Heart left ventricle (tissue), 16 donors: ENCODE data around the gene TOGARAM2. TPM values are rescaled to one million over a fixed set of nuclear protein-coding genes. Genes with fewer than 3 reads are reported as not detected.

ENCODE experiments used
- ATAC-seq, 4 donors: fragments of 200-7000 bp; cut with Tn5 transposase; one replicate each; pipeline ENCODE4 v1.9.1; 2020 to 2022; ENCODE audit warnings: moderate library complexity in 4 of 4, mild to moderate bottlenecking in 3 of 4, moderate number of reproducible peaks in 1 of 4
- DNase-seq, 5 donors: peaks; one replicate each; pipeline ENCODE4 v3.0.0-alpha.2; 2020
- H3K27ac ChIP-seq, 12 donors: fragments of 200-600 bp; sonication (generic) in 4 of 12; one replicate each; pipeline versions ENCODE4 v1.5.0 to v1.8.0; 2016 to 2022; ENCODE audit warnings: mild to moderate bottlenecking in 2 of 12
- H3K27me3 ChIP-seq, 9 donors: fragments of 200-600 bp; sonication (generic) in 2 of 9; one replicate each; pipeline versions ENCODE4 v1.5.1 to v1.8.0; 2016 to 2022; ENCODE audit warnings: mild to moderate bottlenecking in 3 of 9
- H3K36me3 ChIP-seq, 9 donors: fragments of 200-600 bp; sonication (generic) in 2 of 9; one replicate each; pipeline versions ENCODE4 v1.5.0 to v1.8.0; 2018 to 2022; ENCODE audit warnings: mild to moderate bottlenecking in 2 of 9
- H3K4me1 ChIP-seq, 12 donors: fragments of 200-600 bp; sonication (generic) in 4 of 12; one replicate each; pipeline versions ENCODE4 v1.5.0 to v1.8.0; 2016 to 2022; ENCODE audit warnings: mild to moderate bottlenecking in 3 of 12
- H3K4me3 ChIP-seq, 12 donors: fragments of 200-600 bp; sonication (generic) in 4 of 12; one replicate each; pipeline versions ENCODE4 v1.5.0 to v1.8.0; 2017 to 2022; ENCODE audit warnings: mild to moderate bottlenecking in 9 of 12, moderate library complexity in 4 of 12
- H3K9me3 ChIP-seq, 12 donors: fragments of 200-600 bp; sonication (generic) in 4 of 12; one replicate each; pipeline versions ENCODE4 v1.5.0 to v1.8.0; 2016 to 2022; ENCODE audit warnings: mild to moderate bottlenecking in 1 of 12
- CTCF ChIP-seq, 12 donors: fragments of 200-600 bp; sonication (generic) in 4 of 12; IDR thresholded peaks; one replicate each; pipeline versions ENCODE4 v1.5.0 to v1.8.0; 2018 to 2022; ENCODE audit warnings: antibody characterized with exemption in 12 of 12, mild to moderate bottlenecking in 5 of 12
- POLR2A ChIP-seq, 2 donors: fragments of 450-650 bp; IDR thresholded peaks; one replicate each; pipeline ENCODE4 v1.6.1; 2017; ENCODE audit warnings: antibody characterized with exemption in 2 of 2, mild to moderate bottlenecking in 2 of 2, moderate library complexity in 2 of 2
- WGBS, 4 donors: extraction: QIAGEN DNeasy Blood & Tissue Kit in 2 of 4; methylation state at CpG; one replicate each; pipeline versions ENCODE4 v1.1.5 to v1.1.7; 2013 to 2018; 5-methylcytosine and 5-hydroxymethylcytosine counted together
- intact Hi-C, 10 donors: fragments of 100-400 bp; cut with DNase I; formaldehyde crosslinking; loops; one replicate each; pipeline versions ENCODE4 v1.11.1 to v1.14.2; 2022
- polyA plus RNA-seq, 2 donors: library from polyadenylated mRNA; stranded (reverse); fragments of 200-250 nt; gene quantifications; one replicate each; pipeline ENCODE4 v1.2.3, GENCODE V29; 2013
- total RNA-seq, 9 donors: library from RNA; depleted of rRNA in 2 of 9; stranded (reverse); fragments of >200 nt in 2 of 9; fragmentation: NEBNext Ultra II Directional in 3 of 9; extraction: Animal tissue kit (Norgen Biotek cat#: 25700) in 3 of 9; gene quantifications; one replicate each; pipeline versions ENCODE4 v1.1.0 to v1.2.4, GENCODE V29; 2016 to 2023
- donor health status: ischemic (EF 13 %, LVEDD 7.1; RV severe dilation, severe dysfunction).
- donor health status: healthy with polysubstance abuse.
- donor health status: DM: no; HTN: yes; CAD: no.
- donor health status: DM: no; HTN: no; CAD: no.
- donor health status: ischemic (EF 25% LVEDD 6.9; RV normal size, moderate dysfunction).
- donor health status: ischemic (EF 25% LVEDD 5.7; RV mildly dilated, moderate dysfunction).
- donor health status: healthy.
- donor health status: DM: yes; HTN: yes; CAD: no.
- donor health status: ischemic (EF 35%, LVEDD 5.7; RV mildly dilated, moderate dysfunction).
- donor health status: nonischemic (EF 11% LVEDD 7.7; RV severe dilation, severe dysfunction).
- donor health status: DM: yes; HTN: yes; CAD: no.
- donor health status: PGD.
- donor health status: ischemic (EF 29% LVEDD 5.4; RV normal size, mild dysfunction).
- donor health status: nonischemic (EF 23%, LVEDD 6.1; RV moderate dilation, normal function).

The TOGARAM2 gene
- total and polyA plus RNA-seq, 11 donors: 0.24 to 23.9 (median 6.2) TPM

- DNase-seq (no peak), ATAC-seq (peak in 1 of 4 donors; percentile 6)
- 82 to 89% (median 84%) methylated on average over 7 to 8 of the region's 8 CpGs for WGBS, 4 donors
- Histone ChIP-seq H3K9me3 (no peaks in the 10 kb centered on the region), H3K4me1 (peaks cover 0 to 31% (median 5%) of the 10 kb centered on the region in 12 donors), H3K27ac (peak overlapping the region in 4 of 12 donors; percentile 45 to 82 (median 60)), H3K36me3 (no peaks in the 10 kb centered on the region), H3K4me3 (no peak overlapping the region), H3K27me3 (no peaks in the 10 kb centered on the region)
- intact Hi-C loops: no loop called here
- TF ChIP-seq CTCF (IDR thresholded peaks at IDR 0.05) (no peak), POLR2A (IDR thresholded peaks at IDR 0.05) (no peak)
Observed at GRCh38 chr2:28982381-28982950, 1.4 kb downstream of the TOGARAM2 start.

GRCh38 chr2:28986429-28986828 is 5.3 kb downstream of the TOGARAM2 start:
- H3K36me3 ChIP-seq: no peaks in the 10 kb centered on the region
- no peaks in the 10 kb centered on the region for H3K27me3 ChIP-seq
- H3K4me3 ChIP-seq: no peak overlapping the region
- H3K27ac ChIP-seq: no peak overlapping the region
- intact Hi-C loops: no loop called here
- 25 to 35% (median 33%) methylated on average over 4 of the region's 4 CpGs for WGBS, 4 donors
- DNase-seq (no peak), ATAC-seq (no peak)
- H3K9me3 ChIP-seq: no peaks in the 10 kb centered on the region
- TF ChIP-seq POLR2A (IDR thresholded peaks at IDR 0.05) (no peak), CTCF (IDR thresholded peaks at IDR 0.05) (no peak)
- H3K4me1 ChIP-seq: peaks cover 0 to 17% (median under 1%) of the 10 kb centered on the region in 12 donors

- H3K36me3 ChIP-seq: no peaks in the 10 kb centered on the region
- intact Hi-C loops: no loop called here
- peak overlapping the region in 1 of 12 donors; percentile 68 for H3K27ac ChIP-seq
- WGBS, 4 donors: 70 to 86% (median 75%) methylated on average over 5 of the region's 5 CpGs
- no peak for DNase-seq
- ATAC-seq: no peak
- H3K9me3 ChIP-seq: no peaks in the 10 kb centered on the region
- TF ChIP-seq POLR2A (IDR thresholded peaks at IDR 0.05) (no peak), CTCF (IDR thresholded peaks at IDR 0.05) (no peak)
- H3K4me3 ChIP-seq: no peak overlapping the region
- H3K27me3 ChIP-seq: no peaks in the 10 kb centered on the region
- peaks cover 0 to 12% (median 0%) of the 10 kb centered on the region in 12 donors for H3K4me1 ChIP-seq
Observed at GRCh38 chr2:28989973-28990372, 8.9 kb downstream of the TOGARAM2 start.

- H3K27ac ChIP-seq: peak overlapping the region in 1 of 12 donors; percentile 68
Observed at GRCh38 chr2:28990445-28990844, 9.3 kb downstream of the TOGARAM2 start.

More at GRCh38 chr2:28990445-28990844, 9.3 kb downstream of the TOGARAM2 start:
- no peak for TF ChIP-seq POLR2A (IDR thresholded peaks at IDR 0.05)
- no peak for TF ChIP-seq CTCF (IDR thresholded peaks at IDR 0.05)
- Histone ChIP-seq H3K27me3 (no peaks in the 10 kb centered on the region), H3K4me1 (peaks cover 0 to 12% (median 0%) of the 10 kb centered on the region in 12 donors), H3K4me3 (no peak overlapping the region), H3K9me3 (no peaks in the 10 kb centered on the region), H3K36me3 (no peaks in the 10 kb centered on the region)
- no peak for ATAC-seq
- 75 to 90% (median 80%) methylated on average over 16 of the region's 16 CpGs for WGBS, 4 donors
- DNase-seq: no peak
- intact Hi-C loops: no loop called here
